KMS-11 (cell line): ENCODE results near the gene SCGB1D2.
"Not testable (repeated sequence)": the region's sequence is repeated elsewhere in the genome, so short reads cannot be mapped to it uniquely, and the experiment has no call there.

Source experiments
- H2AFZ ChIP-seq: fragments of 200-600 bp; sonication (generic); 2 replicates; pipeline ENCODE4 v1.6.1; 2016; ENCODE audit warnings: antibody characterized with exemption, mixed run types, low read depth
- H3K27ac ChIP-seq: fragments of 200-600 bp; sonication (generic); 2 replicates; pipeline ENCODE4 v1.6.1; 2016; ENCODE audit warnings: mild to moderate bottlenecking, mixed run types
- H3K27me3 ChIP-seq: fragments of 200-600 bp; sonication (generic); 2 replicates; pipeline ENCODE4 v1.6.1; 2017; ENCODE audit warnings: mild to moderate bottlenecking, low read depth, mixed run types, moderate library complexity; ENCODE audit not compliant: insufficient read depth
- H3K36me3 ChIP-seq: fragments of 200-600 bp; sonication (generic); 2 replicates; pipeline ENCODE4 v1.6.1; 2017; ENCODE audit warnings: mild to moderate bottlenecking, mixed run types; ENCODE audit not compliant: insufficient read depth
- H3K4me1 ChIP-seq: fragments of 200-600 bp; sonication (generic); 2 replicates; pipeline ENCODE4 v1.6.1; 2016; ENCODE audit warnings: mild to moderate bottlenecking, low read depth, mixed run types; ENCODE audit not compliant: poor library complexity, severe bottlenecking
- H3K4me2 ChIP-seq: fragments of 200-600 bp; sonication (generic); 2 replicates; pipeline ENCODE4 v1.7.0; 2016; ENCODE audit warnings: mild to moderate bottlenecking, mixed run types
- H3K4me3 ChIP-seq: fragments of 200-600 bp; sonication (generic); IDR thresholded peaks from 2 replicates; pipeline ENCODE4 v1.6.1; 2017; ENCODE audit warnings: low read depth, low read length, mixed read lengths; ENCODE audit not compliant: insufficient read depth
- H3K79me2 ChIP-seq: fragments of 200-600 bp; sonication (generic); 2 replicates; pipeline ENCODE4 v1.6.1; 2016; ENCODE audit warnings: low read depth, mixed run types; ENCODE audit not compliant: insufficient read depth
- H3K9ac ChIP-seq: fragments of 200-600 bp; sonication (generic); 2 replicates; pipeline ENCODE4 v1.6.1; 2016; ENCODE audit warnings: mild to moderate bottlenecking, mixed run types
- H4K20me1 ChIP-seq: fragments of 200-600 bp; sonication (generic); 2 replicates; pipeline ENCODE4 v1.6.1; 2016; ENCODE audit warnings: mild to moderate bottlenecking, mixed run types; ENCODE audit not compliant: insufficient read depth
- CTCF ChIP-seq: fragments of 200-600 bp; sonication (generic); conservative IDR thresholded peaks from 2 replicates; pipeline ENCODE4 v1.6.1; 2017; ENCODE audit warnings: low read depth, mild to moderate bottlenecking, antibody characterized with exemption, low read length, moderate library complexity, mixed read lengths

The SCGB1D2 gene

GRCh38 chr11:62201376-62201775, 40.7 kb upstream of the SCGB1D2 start:
- no peaks in the 10 kb centered on the region for H4K20me1 ChIP-seq
- no peaks in the 10 kb centered on the region for H3K79me2 ChIP-seq
- no peak overlapping the region for H3K27ac ChIP-seq
- no peak overlapping the region for H3K4me2 ChIP-seq
- H2AFZ ChIP-seq: no peak overlapping the region
- no peak overlapping the region for H3K4me3 ChIP-seq
- no peak for TF ChIP-seq CTCF
- H3K4me1 ChIP-seq: no peaks in the 10 kb centered on the region
- H3K36me3 ChIP-seq: no peaks in the 10 kb centered on the region
- no peaks in the 10 kb centered on the region for H3K27me3 ChIP-seq
- H3K9ac ChIP-seq: no peak overlapping the region

- Histone ChIP-seq H3K4me2 (no peak overlapping the region), H3K36me3 (no peaks in the 10 kb centered on the region), H3K9ac (no peak overlapping the region), H3K79me2 (no peaks in the 10 kb centered on the region), H2AFZ (no peak overlapping the region), H3K27me3 (no peaks in the 10 kb centered on the region), H3K4me3 (no peak overlapping the region), H3K4me1 (no peaks in the 10 kb centered on the region), H4K20me1 (no peaks in the 10 kb centered on the region), H3K27ac (no peak overlapping the region)
- no peak for TF ChIP-seq CTCF
Observed at GRCh38 chr11:62202910-62203309, 39.1 kb upstream of the SCGB1D2 start.

GRCh38 chr11:62204430-62204829, 37.6 kb upstream of the SCGB1D2 start:
- Histone ChIP-seq H3K27me3 (no peaks in the 10 kb centered on the region), H3K4me1 (no peaks in the 10 kb centered on the region), H3K79me2 (no peaks in the 10 kb centered on the region), H3K4me3 (no peak overlapping the region), H3K36me3 (no peaks in the 10 kb centered on the region), H3K27ac (no peak overlapping the region), H3K9ac (no peak overlapping the region), H4K20me1 (no peaks in the 10 kb centered on the region), H3K4me2 (no peak overlapping the region), H2AFZ (no peak overlapping the region)
- no peak for TF ChIP-seq CTCF

GRCh38 chr11:62205441-62205840, 36.6 kb upstream of the SCGB1D2 start:
- no peaks in the 10 kb centered on the region for H3K79me2 ChIP-seq
- no peak overlapping the region for H2AFZ ChIP-seq
- no peak overlapping the region for H3K9ac ChIP-seq
- H4K20me1 ChIP-seq: no peaks in the 10 kb centered on the region
- H3K4me3 ChIP-seq: no peak overlapping the region
- H3K27ac ChIP-seq: no peak overlapping the region
- no peaks in the 10 kb centered on the region for H3K36me3 ChIP-seq
- no peaks in the 10 kb centered on the region for H3K27me3 ChIP-seq
- TF ChIP-seq CTCF: no peak
- H3K4me1 ChIP-seq: no peaks in the 10 kb centered on the region
- no peak overlapping the region for H3K4me2 ChIP-seq

GRCh38 chr11:62206276-62207066, 35.6 kb upstream of the SCGB1D2 start:
- not testable (repeated sequence) for H3K4me2 ChIP-seq, H4K20me1 ChIP-seq

More at GRCh38 chr11:62206276-62207066, 35.6 kb upstream of the SCGB1D2 start:
- H3K27me3 ChIP-seq, H3K36me3 ChIP-seq, H2AFZ ChIP-seq, H3K79me2 ChIP-seq, H3K9ac ChIP-seq, H3K4me3 ChIP-seq, H3K4me1 ChIP-seq, H3K27ac ChIP-seq: not testable (repeated sequence)
